AG04450 (cell line): ENCODE data around the gene OTUD1. TPM values are rescaled to one million over a fixed set of nuclear protein-coding genes. Genes with fewer than 3 reads are reported as not detected.

ENCODE experiments used
- CTCF ChIA-PET: fragments of 300-600, 350-600 bp; formaldehyde crosslinking; extraction: SDS; loops from one replicate; lab custom pipeline; 2022; ENCODE audit warnings: antibody characterized with exemption, inconsistent platforms; lab: Charles Lee
- POLR2A ChIA-PET: fragments of 350-600 bp; formaldehyde crosslinking; extraction: SDS; loops from one replicate; lab custom pipeline; 2021; ENCODE audit warnings: antibody characterized with exemption, inconsistent platforms; lab: Yijun Ruan, JAX
- DNase-seq: peaks from one replicate; pipeline ENCODE4 v3.0.0-alpha.2; 2011; ENCODE audit warnings: low read depth, low spot score
- H3K27ac ChIP-seq: one replicate; pipeline ENCODE4 v1.5.1; 2012; ENCODE audit warnings: low read depth, low read length, control low read depth
- H3K27me3 ChIP-seq: one replicate; pipeline ENCODE4 v1.6.0; 2012; ENCODE audit warnings: low read length; ENCODE audit not compliant: control insufficient read depth, insufficient read depth
- H3K4me3 ChIP-seq: 2 replicates; pipeline ENCODE4 v1.5.1; 2011; ENCODE audit warnings: mild to moderate bottlenecking, low read depth, low read length, control low read depth
- H3K9me3 ChIP-seq: 2 replicates; pipeline ENCODE4 v1.5.1; 2012; ENCODE audit warnings: low read length; ENCODE audit not compliant: control insufficient read depth, insufficient read depth
- polyA plus RNA-seq: library from polyadenylated mRNA; depleted of rRNA; stranded (reverse); fragments of >200 nt; gene quantifications from 2 replicates; pipeline ENCODE4 v1.2.3, GENCODE V29; 2011
- TF ChIP-seq, protein P1 (sequence below): IDR thresholded peaks from 2 replicates; pipeline ENCODE4 v1.5.1; 2011; ENCODE audit warnings: low read depth, low read length, control low read depth, inconsistent platforms

Gene OTUD1
- polyA plus RNA-seq, 1 experiment = 1.5 TPM

DNA sequence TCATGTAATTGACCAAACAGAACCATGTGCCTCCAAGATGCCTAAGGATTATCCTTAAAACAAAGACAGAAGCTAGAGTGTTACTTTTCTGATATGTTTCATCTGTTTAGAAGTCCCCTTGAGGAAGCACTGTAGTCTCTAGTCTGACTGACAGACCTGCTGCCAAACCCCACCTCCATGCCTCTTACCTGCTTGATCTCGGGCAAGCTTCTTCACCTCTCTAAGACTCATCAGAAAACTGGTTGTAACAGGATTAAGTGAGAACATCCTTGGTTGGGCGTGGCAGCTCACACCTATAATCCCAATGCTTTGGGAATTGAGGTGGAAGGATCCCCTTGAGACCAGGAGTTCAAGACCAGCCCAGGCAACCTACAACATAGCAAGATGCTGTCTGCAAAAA, 42.2 kb upstream of the OTUD1 start:
- ChIA-PET POLR2A (no interaction called here), CTCF (no interaction called here)
- H3K27me3 ChIP-seq = no peaks in the 10 kb centered on the region
- TF ChIP-seq, protein P1, sequence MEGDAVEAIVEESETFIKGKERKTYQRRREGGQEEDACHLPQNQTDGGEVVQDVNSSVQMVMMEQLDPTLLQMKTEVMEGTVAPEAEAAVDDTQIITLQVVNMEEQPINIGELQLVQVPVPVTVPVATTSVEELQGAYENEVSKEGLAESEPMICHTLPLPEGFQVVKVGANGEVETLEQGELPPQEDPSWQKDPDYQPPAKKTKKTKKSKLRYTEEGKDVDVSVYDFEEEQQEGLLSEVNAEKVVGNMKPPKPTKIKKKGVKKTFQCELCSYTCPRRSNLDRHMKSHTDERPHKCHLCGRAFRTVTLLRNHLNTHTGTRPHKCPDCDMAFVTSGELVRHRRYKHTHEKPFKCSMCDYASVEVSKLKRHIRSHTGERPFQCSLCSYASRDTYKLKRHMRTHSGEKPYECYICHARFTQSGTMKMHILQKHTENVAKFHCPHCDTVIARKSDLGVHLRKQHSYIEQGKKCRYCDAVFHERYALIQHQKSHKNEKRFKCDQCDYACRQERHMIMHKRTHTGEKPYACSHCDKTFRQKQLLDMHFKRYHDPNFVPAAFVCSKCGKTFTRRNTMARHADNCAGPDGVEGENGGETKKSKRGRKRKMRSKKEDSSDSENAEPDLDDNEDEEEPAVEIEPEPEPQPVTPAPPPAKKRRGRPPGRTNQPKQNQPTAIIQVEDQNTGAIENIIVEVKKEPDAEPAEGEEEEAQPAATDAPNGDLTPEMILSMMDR = no peak
- no peak overlapping the region for H3K4me3 ChIP-seq
- H3K27ac ChIP-seq = no peak overlapping the region
- H3K9me3 ChIP-seq = no peaks in the 10 kb centered on the region
- DNase-seq = no peak

DNA sequence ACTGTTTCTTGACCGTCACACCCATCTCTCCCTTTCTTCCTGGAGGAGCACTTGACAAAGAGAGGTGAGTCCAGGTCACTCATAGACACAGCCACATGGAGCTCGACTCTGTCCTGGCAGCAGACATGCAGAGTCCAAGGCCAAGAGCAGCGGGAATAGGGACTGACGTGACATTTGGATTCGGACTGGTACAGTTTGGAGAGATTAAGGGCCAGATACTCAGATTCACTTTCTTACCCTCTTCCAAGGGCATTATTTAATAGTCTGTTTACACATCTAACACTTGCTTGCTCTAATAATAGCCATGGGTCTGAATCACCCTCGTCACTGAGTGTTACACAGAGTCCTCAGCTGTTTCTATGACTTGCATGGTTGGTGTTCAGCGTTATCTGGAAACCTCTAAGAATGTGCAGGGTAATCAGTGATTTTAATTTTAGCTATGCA, 39.2 kb upstream of the OTUD1 start:
- TF ChIP-seq, protein P1 = no peak
- ChIA-PET CTCF (no interaction called here), POLR2A (no interaction called here)
- Histone ChIP-seq H3K27me3 (no peaks in the 10 kb centered on the region), H3K9me3 (no peaks in the 10 kb centered on the region), H3K4me3 (no peak overlapping the region), H3K27ac (no peak overlapping the region)
- DNase-seq = peak; percentile 68

DNA sequence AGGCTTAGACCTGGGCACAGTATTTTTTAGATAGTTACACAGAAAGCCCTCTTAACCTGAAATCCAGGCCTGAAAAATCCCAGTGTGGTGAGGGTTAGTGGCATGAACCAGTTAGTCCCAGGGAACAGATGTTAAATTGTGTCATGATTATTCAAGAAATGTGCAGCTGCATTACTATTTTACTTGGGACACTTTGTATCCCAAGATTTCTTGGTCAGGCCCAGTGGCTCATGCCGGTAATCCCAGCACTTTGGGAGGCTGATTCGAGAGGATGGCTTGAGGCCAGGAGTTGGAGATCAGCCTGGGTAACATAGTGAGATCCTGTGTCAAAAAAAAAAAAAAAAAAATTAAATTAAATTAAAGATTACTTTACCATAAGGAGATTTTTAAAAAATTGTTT, 36.0 kb upstream of the OTUD1 start:
- no peak overlapping the region for H3K27ac ChIP-seq
- DNase-seq = no peak
- H3K4me3 ChIP-seq = no peak overlapping the region
- H3K27me3 ChIP-seq = no peaks in the 10 kb centered on the region
- POLR2A ChIA-PET = no interaction called here
- CTCF ChIA-PET = no interaction called here
- TF ChIP-seq, protein P1 = no peak
- H3K9me3 ChIP-seq = no peaks in the 10 kb centered on the region

DNA sequence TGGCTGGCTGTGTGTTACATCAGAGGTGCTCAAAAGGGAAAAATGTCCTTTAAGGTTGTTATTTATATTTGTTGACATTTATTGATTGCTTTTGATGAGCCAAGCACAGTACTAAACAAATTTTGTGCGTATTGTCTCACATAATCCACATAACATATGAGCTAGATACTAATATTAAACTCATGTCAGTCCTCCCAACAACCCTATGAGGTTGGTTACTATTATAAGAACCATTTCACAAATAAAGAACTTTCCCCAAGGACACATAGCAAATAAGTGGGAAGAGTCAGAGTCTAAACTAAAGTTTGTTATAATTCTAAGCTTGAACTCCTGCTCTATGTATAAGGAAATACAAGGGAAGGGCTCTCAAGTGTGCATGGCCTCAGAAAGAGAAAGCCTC, 35.6 kb upstream of the OTUD1 start:
- H3K27ac ChIP-seq = no peak overlapping the region
- TF ChIP-seq, protein P1 = no peak
- ChIA-PET CTCF (interaction anchor here (1.0 to 1.5 kb wide), 4 partner anchors 10 to 89 kb away, joined by 3 to 5 read pairs (median 3); partner anchors contain the start of gene OTUD1), POLR2A (no interaction called here)
- no peaks in the 10 kb centered on the region for H3K27me3 ChIP-seq
- DNase-seq = no peak
- no peaks in the 10 kb centered on the region for H3K9me3 ChIP-seq
- no peak overlapping the region for H3K4me3 ChIP-seq

DNA sequence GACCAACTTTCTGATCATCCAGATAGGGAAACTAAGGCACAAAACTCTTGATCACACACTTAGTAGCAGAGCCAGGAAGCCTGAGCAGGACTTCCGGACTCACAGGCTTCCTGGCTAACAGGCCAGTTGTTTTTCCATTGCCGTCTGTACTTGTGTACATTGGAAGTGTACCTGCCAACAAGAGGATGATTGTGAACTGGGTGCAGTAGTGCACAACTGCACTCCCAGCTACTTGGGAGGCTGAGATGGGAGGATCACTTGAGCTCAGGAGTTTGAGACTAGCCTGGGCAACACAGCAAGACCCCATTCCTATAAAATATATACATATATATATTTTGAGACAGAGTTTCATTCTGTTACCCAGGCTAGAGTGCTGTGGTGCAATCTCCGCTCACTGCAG, 35.2 kb upstream of the OTUD1 start:
- ChIA-PET POLR2A (no interaction called here), CTCF (interaction anchor here (1.0 to 1.5 kb wide), 4 partner anchors 11 to 89 kb away, joined by 3 to 5 read pairs (median 3); partner anchors contain the start of gene OTUD1)
- Histone ChIP-seq H3K9me3 (no peaks in the 10 kb centered on the region), H3K27ac (no peak overlapping the region), H3K4me3 (no peak overlapping the region), H3K27me3 (no peaks in the 10 kb centered on the region)
- no peak for DNase-seq
- TF ChIP-seq, protein P1 = no peak
